CD8-positive, alpha-beta memory T cell (primary cell): Measurements from ENCODE around the gene FASTK. TPM values are rescaled to one million over a fixed set of nuclear protein-coding genes. Genes with fewer than 3 reads are reported as not detected.

Experiments
- CTCF ChIA-PET: fragments of 350-600 bp; sonication (Branson Sonifier 250); formaldehyde crosslinking; loops from one replicate; lab custom pipeline; 2021; ENCODE audit warnings: antibody characterized with exemption; lab: Charles Lee
- POLR2A ChIA-PET: fragments of 350-600 bp; sonication (Branson Sonifier 250); formaldehyde crosslinking; loops from one replicate; lab custom pipeline; 2021; ENCODE audit warnings: antibody characterized with exemption; lab: Charles Lee
- DNase-seq, 5 donors: peaks; one replicate each; pipeline versions ENCODE4 v3.0.0 to v3.0.0-alpha.2; 2020 to 2022; ENCODE audit warnings: mixed read lengths in 1 of 5
- H3K27ac ChIP-seq: one replicate; pipeline ENCODE4 v1.7.0; 2013; ENCODE audit warnings: low read depth, mild to moderate bottlenecking, low read length, moderate library complexity
- H3K27me3 ChIP-seq: 2 replicates; pipeline ENCODE4 v1.7.0; 2013; ENCODE audit warnings: low read length, mild to moderate bottlenecking; ENCODE audit not compliant: insufficient read depth, poor library complexity, severe bottlenecking
- H3K36me3 ChIP-seq: 2 replicates; pipeline ENCODE4 v1.7.0; 2013; ENCODE audit warnings: mild to moderate bottlenecking, low read length, moderate library complexity; ENCODE audit not compliant: insufficient read depth
- H3K4me1 ChIP-seq: 2 replicates; pipeline ENCODE4 v1.7.0; 2013; ENCODE audit warnings: mild to moderate bottlenecking, low read length, moderate library complexity; ENCODE audit not compliant: insufficient read depth
- H3K4me3 ChIP-seq: 2 replicates; pipeline ENCODE4 v1.7.0; 2013; ENCODE audit warnings: mild to moderate bottlenecking, low read length
- H3K9me3 ChIP-seq: 2 replicates; pipeline ENCODE4 v1.7.0; 2013; ENCODE audit warnings: mild to moderate bottlenecking, low read length
- H3K27ac Mint-ChIP-seq, 8 donors: one replicate each; pipeline ENCODE4 v1.8.0; 2020 to 2021; ENCODE audit warnings: mixed read lengths in 8 of 8, mild to moderate bottlenecking in 6 of 8, inconsistent platforms in 3 of 8, moderate library complexity in 3 of 8
- H3K27me3 Mint-ChIP-seq, 2 donors: one replicate each; pipeline ENCODE4 v1.8.0; 2020 to 2021; ENCODE audit warnings: mixed read lengths in 2 of 2, mild to moderate bottlenecking in 1 of 2, moderate library complexity in 1 of 2
- H3K36me3 Mint-ChIP-seq, 3 donors: one replicate each; pipeline ENCODE4 v1.8.0; 2020 to 2021; ENCODE audit warnings: mixed read lengths in 3 of 3, inconsistent platforms in 1 of 3, mild to moderate bottlenecking in 1 of 3
- H3K4me1 Mint-ChIP-seq, 3 donors: one replicate each; pipeline ENCODE4 v1.8.0; 2020 to 2021; ENCODE audit warnings: mixed read lengths in 3 of 3, inconsistent platforms in 1 of 3, mild to moderate bottlenecking in 1 of 3
- H3K4me3 Mint-ChIP-seq, 7 donors: one replicate each; pipeline ENCODE4 v1.8.0; 2020 to 2021; ENCODE audit warnings: mixed read lengths in 7 of 7, mild to moderate bottlenecking in 6 of 7, moderate library complexity in 4 of 7, inconsistent platforms in 2 of 7
- H3K9me3 Mint-ChIP-seq, 5 donors: one replicate each; pipeline ENCODE4 v1.8.0; 2020 to 2022; ENCODE audit warnings: mixed read lengths in 5 of 5, mild to moderate bottlenecking in 3 of 5, moderate library complexity in 2 of 5, inconsistent platforms in 1 of 5
- polyA plus RNA-seq: library from polyadenylated mRNA; unstranded; fragments of 300-500 nt; fragmentation: Illumina TruSeq; gene quantifications from one replicate; pipeline ENCODE4 v1.2.3, GENCODE V29; 2021
- total RNA-seq, 2 experiments: library from RNA; stranded (reverse); gene quantifications; one replicate each; pipeline ENCODE4 v1.2.3, GENCODE V29; 2021

Gene FASTK
- total and polyA plus RNA-seq, 3 experiments from 2014 or later, result 52.0 to 88.8 (median 83.1) TPM

DNA sequence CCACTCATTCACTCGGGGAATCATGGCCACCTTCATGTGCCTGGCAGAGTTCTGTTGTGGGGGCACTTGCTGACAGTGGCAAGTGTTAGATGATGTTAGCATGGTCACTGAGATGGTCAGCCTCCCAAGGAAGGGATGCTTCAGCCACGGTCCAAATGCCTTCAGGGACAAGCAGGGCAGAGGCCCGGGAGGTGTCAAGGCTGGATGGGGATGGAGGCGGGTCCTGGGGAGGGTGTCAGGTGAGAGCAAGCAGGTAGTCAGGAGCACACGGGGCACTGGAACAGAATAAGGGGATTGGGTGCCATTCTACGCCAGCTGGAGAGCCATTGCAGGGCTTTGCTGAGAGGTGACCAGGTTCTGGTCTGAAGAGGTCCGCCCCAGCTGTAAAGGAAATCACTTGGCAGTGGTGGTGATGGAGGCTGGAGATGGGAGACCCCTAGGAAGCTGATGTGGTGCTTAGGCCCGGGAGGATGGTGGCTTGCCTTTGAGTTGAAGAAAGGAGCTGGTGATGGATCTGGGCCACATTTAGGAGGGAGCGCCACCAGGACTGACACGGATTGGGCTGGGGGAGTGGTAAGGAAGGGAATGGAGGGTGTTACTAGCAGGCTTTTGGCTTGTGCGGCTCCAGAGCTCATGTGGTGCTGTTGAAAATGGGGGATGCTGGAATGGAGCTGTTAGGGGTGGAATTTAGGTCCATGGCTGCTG lies 29.8 kb upstream of the FASTK start:
- Mint-ChIP-seq H3K27me3 (peaks cover 4 to 5% of the 10 kb centered on the region in 2 donors), H3K27ac (peak overlapping the region in 2 of 8 donors; percentile 9 to 43), H3K36me3 (no peaks in the 10 kb centered on the region), H3K9me3 (no peaks in the 10 kb centered on the region), H3K4me3 (no peak overlapping the region), H3K4me1 (peaks cover 0 to 10% (median 0%) of the 10 kb centered on the region in 3 donors)
- Histone ChIP-seq H3K27me3 (no peaks in the 10 kb centered on the region), H3K4me1 (peaks cover 8% of the 10 kb centered on the region), H3K4me3 (no peak overlapping the region), H3K9me3 (no peaks in the 10 kb centered on the region), H3K27ac (no peak overlapping the region), H3K36me3 (no peaks in the 10 kb centered on the region)
- ChIA-PET CTCF (interaction anchor here (0.7 to 7.4 kb wide), 27 partner anchors 8 to 234 kb away, joined by 3 to 39 read pairs (median 5); partner anchors contain the start of genes ABCB8, AGAP3, FASTK and TMUB1), POLR2A (no interaction called here)
- no peak for DNase-seq

DNA sequence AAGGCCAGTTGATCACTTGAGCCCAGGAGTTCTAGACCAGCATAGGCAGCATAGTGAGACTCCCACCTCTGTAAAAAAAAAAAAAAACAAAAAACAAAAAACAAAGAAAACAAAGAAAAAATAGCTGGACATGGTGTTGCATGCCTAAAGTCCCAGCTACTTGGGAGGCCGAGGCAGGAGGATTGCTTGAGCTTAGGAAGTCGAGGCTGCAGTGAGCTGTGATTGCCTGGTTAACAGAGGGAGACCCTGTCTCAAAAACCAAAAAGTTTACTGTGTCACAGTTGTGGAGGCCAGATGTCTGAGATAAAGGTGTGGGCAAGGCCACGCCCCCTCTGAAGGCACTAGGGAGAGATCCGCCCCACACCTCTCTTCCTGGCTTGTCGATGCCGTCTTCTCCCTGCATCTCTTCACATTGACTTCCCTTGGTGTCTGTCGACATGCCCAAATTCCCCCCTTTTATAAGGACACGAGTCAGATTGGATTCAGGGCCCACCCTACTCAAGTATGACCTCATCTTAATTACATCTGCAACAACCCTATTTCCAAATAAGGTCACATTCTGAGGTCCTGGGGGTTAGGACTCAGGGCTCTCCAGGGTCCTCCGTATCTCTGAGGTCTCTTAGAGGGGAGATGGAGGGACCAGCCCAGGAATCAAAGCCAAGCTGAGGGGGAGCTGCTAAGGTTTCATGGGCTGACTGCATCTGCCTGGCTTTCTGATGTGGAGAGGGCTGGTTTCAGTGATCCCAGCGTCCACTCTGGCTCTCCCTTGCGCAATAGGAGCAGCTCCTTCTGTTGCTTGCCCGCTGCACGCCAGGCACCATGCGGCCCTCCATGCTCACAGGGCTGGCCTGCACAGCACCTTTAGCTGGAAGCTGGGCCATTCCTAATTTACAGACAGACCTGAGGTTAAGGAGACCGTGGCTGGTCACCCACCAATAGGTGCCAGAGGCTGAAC lies 28.8 kb upstream of the FASTK start:
- no peak for DNase-seq
- Mint-ChIP-seq H3K9me3 (no peaks in the 10 kb centered on the region), H3K4me3 (no peak overlapping the region), H3K36me3 (no peaks in the 10 kb centered on the region), H3K27ac (peak overlapping the region in 1 of 8 donors; percentile 18), H3K4me1 (peaks cover 0 to 10% (median 0%) of the 10 kb centered on the region in 3 donors), H3K27me3 (peaks cover 4 to 5% of the 10 kb centered on the region in 2 donors)
- H3K9me3 ChIP-seq, result no peaks in the 10 kb centered on the region
- peaks cover 8% of the 10 kb centered on the region for H3K4me1 ChIP-seq
- H3K27me3 ChIP-seq, result no peaks in the 10 kb centered on the region
- POLR2A ChIA-PET, result interaction anchor here (0.6 kb wide), 1 partner anchor 72 kb away, joined by 3 read pairs; no protein-coding TSS in a partner anchor
- CTCF ChIA-PET, result interaction anchor here (1.1 to 7.4 kb wide), 12 partner anchors 11 to 211 kb away, joined by 3 to 37 read pairs (median 10); partner anchors contain the start of genes ABCB8 and AGAP3
- no peaks in the 10 kb centered on the region for H3K36me3 ChIP-seq
- no peak overlapping the region for H3K4me3 ChIP-seq
- H3K27ac ChIP-seq, result no peak overlapping the region

DNA sequence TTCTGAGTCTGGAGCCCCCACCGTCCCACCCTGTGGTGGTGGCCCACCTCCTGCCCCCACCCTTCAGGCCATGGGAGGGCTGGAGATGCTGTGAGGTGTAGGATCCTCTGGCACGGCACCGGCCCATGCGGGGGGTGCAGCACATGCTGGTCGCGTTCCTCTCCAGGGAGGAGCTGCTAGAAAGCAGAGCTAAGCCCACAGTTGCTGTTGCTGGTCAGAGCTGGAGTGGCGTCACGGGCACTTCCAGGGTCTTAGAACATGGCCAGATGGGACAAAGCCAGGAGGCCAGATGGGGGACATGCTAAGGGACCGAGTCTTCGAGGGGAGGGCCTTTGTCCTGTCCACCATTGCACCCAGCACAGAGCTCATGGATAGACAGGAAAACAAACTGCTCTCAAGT lies 27.3 kb upstream of the FASTK start:
- no peaks in the 10 kb centered on the region for H3K9me3 ChIP-seq
- H3K27ac ChIP-seq, result no peak overlapping the region
- ChIA-PET CTCF (interaction anchor here (1.2 to 7.4 kb wide), 7 partner anchors 8 to 210 kb away, joined by 3 to 37 read pairs (median 4); no protein-coding TSS in a partner anchor), POLR2A (no interaction called here)
- peaks cover 8% of the 10 kb centered on the region for H3K4me1 ChIP-seq
- H3K27ac Mint-ChIP-seq, result no peak overlapping the region
- H3K4me3 ChIP-seq, result no peak overlapping the region
- no peak overlapping the region for H3K4me3 Mint-ChIP-seq
- peaks cover 0 to 4% (median 0%) of the 10 kb centered on the region in 3 donors for H3K36me3 Mint-ChIP-seq
- peaks cover 2 to 4% of the 10 kb centered on the region in 2 donors for H3K27me3 Mint-ChIP-seq
- H3K9me3 Mint-ChIP-seq, result no peaks in the 10 kb centered on the region
- peaks cover 0 to 3% (median 0%) of the 10 kb centered on the region in 3 donors for H3K4me1 Mint-ChIP-seq
- H3K36me3 ChIP-seq, result no peaks in the 10 kb centered on the region
- DNase-seq, result no peak
- H3K27me3 ChIP-seq, result no peaks in the 10 kb centered on the region

DNA sequence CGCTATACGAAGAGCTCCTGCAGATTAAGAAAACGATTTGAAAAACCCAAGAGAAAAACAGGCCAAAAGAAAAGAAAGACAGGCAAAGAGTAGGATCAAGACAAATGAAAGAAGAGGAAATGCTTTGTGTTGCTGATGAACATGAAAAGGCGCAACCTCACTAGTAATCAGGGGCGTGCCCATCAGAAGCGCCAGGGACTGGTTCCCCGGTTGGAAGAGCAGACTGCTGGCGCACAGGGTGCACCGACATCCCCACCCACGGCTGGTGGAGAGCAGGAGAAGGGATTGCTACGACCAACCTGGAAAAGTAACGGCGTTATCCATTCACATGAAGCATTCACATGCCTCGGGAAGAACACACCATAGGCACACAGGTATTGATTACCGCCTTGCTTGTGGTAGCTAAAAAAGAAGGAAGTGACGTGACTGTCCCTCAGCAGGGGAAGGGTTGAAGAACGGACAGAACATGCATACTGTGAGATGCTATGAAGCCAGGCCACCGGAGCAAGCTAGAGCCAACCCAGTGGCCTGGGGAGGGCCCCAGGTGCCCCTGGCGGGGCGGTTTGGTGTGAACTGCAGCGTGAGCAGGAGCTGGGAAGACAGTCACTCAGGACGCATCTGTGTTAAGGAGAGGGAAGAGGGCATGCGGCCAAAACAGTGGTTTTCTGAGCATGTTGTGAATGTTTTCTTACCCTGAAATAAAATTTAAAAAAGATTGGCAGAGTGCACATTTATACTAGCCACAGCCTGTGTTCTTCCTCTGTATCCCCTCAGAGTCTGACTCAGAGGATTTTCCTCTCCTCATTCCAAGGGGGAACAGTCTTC lies 24.0 kb upstream of the FASTK start:
- no peak overlapping the region for H3K27ac ChIP-seq
- POLR2A ChIA-PET, result interaction anchor here (0.6 kb wide), 2 partner anchors 76 to 364 kb away, joined by 3 read pairs; partner anchors contain the start of gene ABCB8
- no peaks in the 10 kb centered on the region for H3K9me3 ChIP-seq
- no peaks in the 10 kb centered on the region for H3K4me1 Mint-ChIP-seq
- no peaks in the 10 kb centered on the region for H3K4me1 ChIP-seq
- no peak for DNase-seq
- no peaks in the 10 kb centered on the region for H3K27me3 ChIP-seq
- CTCF ChIA-PET, result interaction anchor here (1.2 kb wide), 1 partner anchor 19 kb away, joined by 5 read pairs; no protein-coding TSS in a partner anchor
- H3K27me3 Mint-ChIP-seq, result no peaks in the 10 kb centered on the region
- peaks cover 0 to 4% (median 0%) of the 10 kb centered on the region in 3 donors for H3K36me3 Mint-ChIP-seq
- H3K4me3 Mint-ChIP-seq, result no peak overlapping the region
- no peak overlapping the region for H3K27ac Mint-ChIP-seq
- no peaks in the 10 kb centered on the region for H3K36me3 ChIP-seq
- H3K4me3 ChIP-seq, result no peak overlapping the region
- H3K9me3 Mint-ChIP-seq, result no peaks in the 10 kb centered on the region

DNA sequence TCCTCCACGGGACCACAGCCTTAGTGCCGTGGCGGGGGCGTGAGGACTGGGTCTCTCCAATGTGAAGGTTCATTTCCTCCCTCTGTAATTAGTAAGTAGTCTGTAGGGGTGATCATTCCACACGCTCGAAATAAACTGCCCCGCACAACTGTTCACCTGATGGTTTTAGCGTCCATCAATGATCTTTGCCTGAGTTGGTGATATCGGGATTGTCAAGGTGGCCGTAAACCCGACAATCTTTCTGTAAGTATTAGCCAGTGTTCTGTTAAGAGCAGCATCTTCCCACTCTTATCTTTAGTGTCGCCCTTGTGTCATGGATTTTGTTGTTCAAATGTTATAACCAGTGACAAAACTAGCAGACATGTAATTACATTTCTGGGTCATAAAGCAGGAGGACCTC lies 23.4 kb upstream of the FASTK start:
- Histone ChIP-seq H3K4me3 (no peak overlapping the region), H3K9me3 (no peaks in the 10 kb centered on the region), H3K4me1 (no peaks in the 10 kb centered on the region), H3K27ac (no peak overlapping the region), H3K27me3 (no peaks in the 10 kb centered on the region), H3K36me3 (no peaks in the 10 kb centered on the region)
- ChIA-PET POLR2A (interaction anchor here (0.6 kb wide), 1 partner anchor 76 kb away, joined by 3 read pairs; the partner anchor contains the start of gene ABCB8), CTCF (no interaction called here)
- Mint-ChIP-seq H3K4me1 (no peaks in the 10 kb centered on the region), H3K4me3 (no peak overlapping the region), H3K27ac (no peak overlapping the region), H3K9me3 (no peaks in the 10 kb centered on the region), H3K36me3 (peaks cover 0 to 4% (median 0%) of the 10 kb centered on the region in 3 donors), H3K27me3 (no peaks in the 10 kb centered on the region)
- no peak for DNase-seq

DNA sequence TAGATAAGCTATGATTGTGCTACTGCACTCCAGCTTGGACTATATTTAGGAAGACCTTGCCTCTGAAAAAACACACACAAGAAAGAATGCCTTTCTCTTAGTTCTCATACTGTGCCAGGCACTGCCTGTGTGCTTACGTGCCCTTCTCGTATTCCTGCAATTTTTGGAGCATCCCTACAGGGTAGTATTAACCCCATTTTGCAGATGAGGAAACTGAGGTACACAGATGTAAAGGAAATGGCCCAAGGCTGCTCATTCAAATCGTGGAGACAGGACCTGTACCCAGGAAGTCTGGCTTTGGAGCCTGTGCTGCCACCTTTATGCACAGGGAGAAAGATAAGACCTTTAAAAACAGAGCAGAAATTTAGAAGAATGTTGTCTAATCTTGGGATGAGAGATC lies 22.4 kb upstream of the FASTK start:
- H3K36me3 ChIP-seq, result no peaks in the 10 kb centered on the region

More for the DNA sequence above, 22.4 kb upstream of the FASTK start:
- Mint-ChIP-seq H3K9me3 (no peaks in the 10 kb centered on the region), H3K4me3 (no peak overlapping the region), H3K27me3 (no peaks in the 10 kb centered on the region), H3K27ac (no peak overlapping the region), H3K36me3 (peaks cover 0 to 4% (median 0%) of the 10 kb centered on the region in 3 donors), H3K4me1 (no peaks in the 10 kb centered on the region)
- H3K27me3 ChIP-seq, result no peaks in the 10 kb centered on the region
- H3K4me3 ChIP-seq, result no peak overlapping the region
- ChIA-PET CTCF (interaction anchor here (1.2 to 1.4 kb wide), 2 partner anchors 8 to 9 kb away, joined by 4 to 5 read pairs; no protein-coding TSS in a partner anchor), POLR2A (no interaction called here)
- H3K9me3 ChIP-seq, result no peaks in the 10 kb centered on the region
- no peak for DNase-seq
- H3K27ac ChIP-seq, result no peak overlapping the region
- H3K4me1 ChIP-seq, result no peaks in the 10 kb centered on the region
